GM13977 (cell line): Measurements from ENCODE around the gene ANKH.

Experiments
- DNase-seq: peaks from one replicate; pipeline ENCODE4 v3.0.0; 2012; ENCODE audit warnings: low spot score
- CTCF ChIP-seq: IDR thresholded peaks from 2 replicates; pipeline ENCODE4 v1.5.1; 2012; ENCODE audit warnings: mild to moderate bottlenecking, control low read depth; ENCODE audit not compliant: insufficient read depth; ENCODE audit errors: extremely low read depth, missing control alignments
- in situ Hi-C: fragments of 300-500 bp; cut with MboI; formaldehyde crosslinking; loops from one replicate; pipeline ENCODE4 v1.12.0; 2022; ENCODE audit warnings: low sequenced_read_pairs, low pct_unique_long_range_greater_than_20kb, mixed read lengths, inconsistent platforms; ENCODE audit not compliant: unreplicated experiment

ANKH gene

GRCh38 chr5:14777932-14778791, 93.4 kb downstream of the ANKH start:
- TF ChIP-seq CTCF = no peak
- in situ Hi-C loops = no loop called here
- DNase-seq = no peak

GRCh38 chr5:14777187-14777586, 94.4 kb downstream of the ANKH start:
- no peak for DNase-seq
- no peak for TF ChIP-seq CTCF
- in situ Hi-C loops = no loop called here

GRCh38 chr5:14776602-14777001, 95.0 kb downstream of the ANKH start:
- no peak for TF ChIP-seq CTCF
- in situ Hi-C loops = no loop called here
- DNase-seq = no peak

GRCh38 chr5:14775857-14776256, 95.7 kb downstream of the ANKH start:
- TF ChIP-seq CTCF = no peak
- in situ Hi-C loops = no loop called here
- no peak for DNase-seq

- in situ Hi-C loops = no loop called here
- DNase-seq = no peak
Observed at GRCh38 chr5:14773588-14773987, 98.0 kb downstream of the ANKH start.

GRCh38 chr5:14771972-14772371, 99.6 kb downstream of the ANKH start:
- in situ Hi-C loops = no loop called here
- no peak for TF ChIP-seq CTCF
- no peak for DNase-seq

More at GRCh38 chr5:14773588-14773987, 98.0 kb downstream of the ANKH start:
- no peak for TF ChIP-seq CTCF
